Thymus (tissue), 11 donors: ENCODE results near the gene ST7. TPM values are rescaled to one million over a fixed set of nuclear protein-coding genes. Genes with fewer than 3 reads are reported as not detected.

ENCODE experiments used
- DNase-seq, 9 donors: peaks; one replicate each; pipeline ENCODE4 v3.0.0-alpha.2; 2013; ENCODE audit warnings: low spot score in 9 of 9, low read depth in 6 of 9, missing footprints in 1 of 9
- H3K27ac ChIP-seq, 2 donors: one replicate each; pipeline ENCODE4 v1.5.1; 2013; ENCODE audit warnings: control low read depth in 1 of 2, low read depth in 1 of 2, low read length in 1 of 2, mild to moderate bottlenecking in 1 of 2, moderate library complexity in 1 of 2
- H3K27me3 ChIP-seq, 2 donors: one replicate each; pipeline ENCODE4 v1.5.1; 2013; ENCODE audit warnings: low read length in 1 of 2; ENCODE audit not compliant: control insufficient read depth in 2 of 2, insufficient read depth in 1 of 2
- H3K36me3 ChIP-seq, 2 donors: one replicate each; pipeline ENCODE4 v1.5.1; 2013; ENCODE audit warnings: low read length in 1 of 2, mild to moderate bottlenecking in 1 of 2, moderate library complexity in 1 of 2; ENCODE audit not compliant: control insufficient read depth in 2 of 2, insufficient read depth in 2 of 2
- H3K4me1 ChIP-seq, 2 donors: one replicate each; pipeline ENCODE4 v1.5.1; 2013; ENCODE audit warnings: low read length in 2 of 2; ENCODE audit not compliant: control insufficient read depth in 2 of 2, insufficient read depth in 2 of 2
- H3K4me3 ChIP-seq, 2 donors: one replicate each; pipeline ENCODE4 v1.5.1; 2013; ENCODE audit warnings: low read length in 2 of 2, control low read depth in 1 of 2, mild to moderate bottlenecking in 1 of 2
- H3K9me3 ChIP-seq, 2 donors: one replicate each; pipeline ENCODE4 v1.5.1; 2013; ENCODE audit warnings: low read length in 1 of 2, mild to moderate bottlenecking in 1 of 2; ENCODE audit not compliant: control insufficient read depth in 2 of 2, insufficient read depth in 1 of 2
- WGBS: extraction: QIAGEN DNeasy Blood & Tissue Kit; methylation state at CpG from one replicate; pipeline ENCODE4 v1.1.7; 2013; 5-methylcytosine and 5-hydroxymethylcytosine counted together
- polyA plus RNA-seq: library from polyadenylated mRNA; stranded (reverse); fragments of 200-250 nt; gene quantifications from one replicate; pipeline ENCODE4 v1.2.3, GENCODE V29; 2013
- total RNA-seq: library from RNA; stranded (reverse); fragments of 120-200 nt; gene quantifications from one replicate; pipeline ENCODE4 v1.2.4, GENCODE V29; 2013
- donor health status: healthy.

The ST7 gene
- total and polyA plus RNA-seq, 2 donors, result 9.3 to 11.5 TPM

DNA sequence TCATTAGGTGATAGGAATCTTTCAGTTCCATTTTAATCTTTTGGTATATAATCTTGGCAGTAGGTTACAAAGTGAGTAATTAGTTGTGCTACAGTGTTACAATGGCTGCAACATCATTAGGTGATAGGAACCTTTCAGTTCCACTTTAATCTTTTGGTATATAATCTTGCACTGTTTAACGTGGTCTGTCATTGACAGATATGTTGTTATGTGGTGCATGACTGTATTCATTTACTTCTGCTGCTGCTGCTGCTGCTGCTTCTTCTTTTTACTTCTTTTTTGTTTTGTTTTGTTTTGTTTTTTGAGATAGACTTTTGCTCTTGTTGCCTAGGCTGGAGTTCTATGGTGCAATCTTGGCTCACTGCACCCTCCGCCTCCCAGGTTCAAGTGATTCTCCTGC is 28.6 kb downstream of the ST7 start:
- H3K4me3 ChIP-seq, result no peak overlapping the region
- no peak overlapping the region for H3K27ac ChIP-seq
- H3K4me1 ChIP-seq, result no peaks in the 10 kb centered on the region
- no peaks in the 10 kb centered on the region for H3K36me3 ChIP-seq
- H3K9me3 ChIP-seq, result no peaks in the 10 kb centered on the region
- no peaks in the 10 kb centered on the region for H3K27me3 ChIP-seq
- 91% methylated on average over 2 of the region's 2 CpGs for WGBS
- no peak for DNase-seq

DNA sequence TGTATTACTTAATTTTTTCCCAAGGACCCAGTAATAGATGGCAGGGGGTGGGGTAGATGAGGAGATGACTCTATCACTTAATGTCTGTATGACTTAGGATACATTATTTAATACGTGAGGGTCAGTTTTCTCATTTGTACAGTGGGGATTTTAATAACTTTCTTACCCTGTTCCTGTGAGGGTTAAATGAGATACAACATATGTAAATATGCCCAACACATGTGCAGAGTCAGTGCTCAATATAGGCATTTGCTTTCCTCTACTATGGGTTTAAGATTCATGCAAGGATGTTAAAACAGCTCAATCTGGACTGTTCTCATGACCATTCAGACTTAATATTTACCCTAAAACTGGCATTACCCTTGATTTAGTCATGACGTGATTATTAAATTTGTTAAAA is 31.2 kb downstream of the ST7 start:
- no peak for DNase-seq
- H3K27me3 ChIP-seq, result no peaks in the 10 kb centered on the region
- 91% methylated on average over 2 of the region's 2 CpGs for WGBS
- H3K9me3 ChIP-seq, result no peaks in the 10 kb centered on the region
- no peaks in the 10 kb centered on the region for H3K4me1 ChIP-seq
- H3K4me3 ChIP-seq, result no peak overlapping the region
- H3K36me3 ChIP-seq, result no peaks in the 10 kb centered on the region
- no peak overlapping the region for H3K27ac ChIP-seq

DNA sequence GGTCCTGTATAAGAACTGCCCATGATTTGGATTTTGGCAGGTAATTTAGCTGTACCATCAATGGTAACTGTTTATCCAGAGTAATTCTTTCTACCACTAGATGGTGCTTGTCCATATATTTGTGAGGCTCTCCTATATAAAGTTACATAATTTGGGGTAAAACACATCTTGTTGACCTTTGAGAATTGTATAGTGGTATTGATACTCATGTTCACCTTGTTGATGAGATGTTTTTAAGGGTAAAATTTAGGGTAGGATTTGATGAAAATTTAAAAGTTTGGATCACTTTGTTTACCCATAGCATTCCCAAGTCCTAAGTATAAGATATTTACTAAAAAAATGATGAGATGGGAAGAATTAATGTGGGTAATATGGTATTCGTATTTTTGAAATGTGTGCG is 31.6 kb downstream of the ST7 start:
- Histone ChIP-seq H3K4me1 (no peaks in the 10 kb centered on the region), H3K27me3 (no peaks in the 10 kb centered on the region), H3K9me3 (no peaks in the 10 kb centered on the region), H3K4me3 (no peak overlapping the region), H3K27ac (no peak overlapping the region), H3K36me3 (no peaks in the 10 kb centered on the region)
- peak in 5 of 9 donors; percentile 8 to 61 (median 33) for DNase-seq
- 96% methylated on average over 2 of the region's 2 CpGs for WGBS

DNA sequence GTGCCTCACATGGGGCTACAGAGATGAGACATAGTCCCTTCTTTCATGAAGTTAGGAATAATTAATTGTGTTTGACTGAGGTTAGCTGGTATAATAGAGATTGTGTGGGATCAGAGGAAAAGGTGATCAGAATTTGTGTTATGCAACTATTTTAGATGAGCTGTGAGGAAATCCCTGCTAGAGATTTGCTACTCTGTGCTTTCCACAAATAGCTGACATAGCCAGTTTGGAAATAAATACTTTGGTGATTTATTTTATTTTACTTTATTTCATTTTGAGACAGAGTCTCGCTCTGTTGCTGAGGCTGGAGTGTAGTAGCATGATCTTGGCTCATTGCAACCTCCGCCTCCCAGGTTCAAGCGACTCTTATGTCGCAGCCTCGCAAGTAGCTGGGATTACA is 32.3 kb downstream of the ST7 start:
- no peaks in the 10 kb centered on the region for H3K27me3 ChIP-seq
- H3K4me1 ChIP-seq, result no peaks in the 10 kb centered on the region
- WGBS, result 98% methylated on average over 5 of the region's 5 CpGs
- H3K4me3 ChIP-seq, result no peak overlapping the region
- H3K27ac ChIP-seq, result no peak overlapping the region
- no peaks in the 10 kb centered on the region for H3K9me3 ChIP-seq
- H3K36me3 ChIP-seq, result no peaks in the 10 kb centered on the region
- DNase-seq, result no peak

DNA sequence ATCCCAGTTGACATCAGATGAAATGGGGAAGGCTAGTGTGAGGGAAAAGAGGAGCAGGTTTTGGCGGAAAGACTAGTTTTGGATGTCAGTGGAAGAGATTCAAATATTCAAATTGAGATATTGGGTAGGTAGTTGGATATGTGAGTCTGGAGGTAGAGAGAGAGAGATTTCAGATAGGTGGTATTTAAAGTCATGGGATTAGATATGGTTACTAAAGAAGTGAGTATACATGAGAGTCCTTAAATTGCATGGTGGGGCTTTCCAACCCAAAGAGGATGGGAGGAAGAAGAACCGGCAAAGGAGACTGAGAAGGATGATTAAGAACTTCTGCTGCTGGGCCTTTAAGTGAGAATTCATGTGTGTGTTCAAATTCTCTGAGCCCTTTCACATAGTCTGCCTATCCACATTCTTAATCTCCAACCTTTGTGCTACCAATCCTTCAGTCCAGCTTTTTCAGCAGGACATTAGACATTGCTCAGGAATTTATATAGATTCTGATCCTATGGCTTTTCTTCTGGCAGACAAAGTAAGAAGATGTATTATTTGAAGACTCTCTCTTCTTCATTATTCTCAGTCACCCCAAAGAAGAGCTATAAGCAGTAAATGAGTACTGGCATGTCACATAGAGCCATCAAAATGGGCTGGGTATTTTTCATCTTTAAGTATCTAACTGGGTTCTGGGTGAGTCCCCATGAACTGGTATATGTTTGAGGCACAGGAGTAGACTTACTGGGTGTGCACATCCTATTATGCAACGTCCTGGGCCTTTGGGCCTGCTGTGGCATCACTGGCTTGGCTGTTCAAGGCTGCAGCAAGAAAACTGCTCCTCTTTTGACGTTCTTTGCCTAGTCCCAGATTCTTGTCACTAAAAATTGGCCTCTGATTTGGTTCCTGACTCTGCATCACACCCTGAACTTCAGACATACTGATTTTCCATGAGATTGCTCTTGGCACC is 33.6 kb downstream of the ST7 start:
- no peak for DNase-seq
- Histone ChIP-seq H3K4me1 (no peaks in the 10 kb centered on the region), H3K27ac (no peak overlapping the region), H3K9me3 (peaks cover 0 to 1% of the 10 kb centered on the region in 2 donors), H3K4me3 (no peak overlapping the region), H3K27me3 (no peaks in the 10 kb centered on the region), H3K36me3 (no peaks in the 10 kb centered on the region)
- WGBS, result 95% methylated on average over 4 of the region's 4 CpGs

DNA sequence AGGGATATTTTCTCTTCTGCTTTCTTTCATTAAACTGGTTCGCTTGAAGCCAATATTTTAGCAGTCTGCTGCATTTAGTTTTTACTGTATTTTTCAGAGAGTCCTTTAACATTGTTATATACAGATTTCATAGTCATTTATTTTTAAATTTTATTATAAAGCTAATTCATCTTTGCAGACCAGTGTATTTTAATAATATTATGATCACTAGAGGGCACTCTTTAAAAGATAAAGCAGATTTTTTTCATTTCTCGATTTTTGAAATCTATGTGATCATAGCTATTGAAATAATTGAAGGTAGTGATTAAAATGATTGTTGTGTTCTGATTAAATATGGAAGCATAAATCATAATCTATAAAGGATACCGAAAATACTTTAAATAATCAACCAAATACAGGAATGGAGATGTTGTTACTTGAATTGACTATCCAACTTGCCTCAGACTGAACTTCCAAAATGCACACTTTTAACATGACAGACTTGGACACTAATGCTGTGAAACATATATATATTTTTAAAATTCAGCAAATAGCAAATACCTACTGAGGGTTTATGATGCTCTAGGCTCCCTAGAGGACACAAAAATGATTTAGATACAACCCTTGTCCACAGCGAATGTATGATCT is 35.2 kb downstream of the ST7 start:
- H3K4me3 ChIP-seq, result no peak overlapping the region
- no peaks in the 10 kb centered on the region for H3K36me3 ChIP-seq
- no peak for DNase-seq
- WGBS, result 74% methylated on average over 4 of the region's 4 CpGs
- no peaks in the 10 kb centered on the region for H3K4me1 ChIP-seq
- H3K27ac ChIP-seq, result no peak overlapping the region
- no peaks in the 10 kb centered on the region for H3K27me3 ChIP-seq
- H3K9me3 ChIP-seq, result peaks cover 0 to 6% of the 10 kb centered on the region in 2 donors

DNA sequence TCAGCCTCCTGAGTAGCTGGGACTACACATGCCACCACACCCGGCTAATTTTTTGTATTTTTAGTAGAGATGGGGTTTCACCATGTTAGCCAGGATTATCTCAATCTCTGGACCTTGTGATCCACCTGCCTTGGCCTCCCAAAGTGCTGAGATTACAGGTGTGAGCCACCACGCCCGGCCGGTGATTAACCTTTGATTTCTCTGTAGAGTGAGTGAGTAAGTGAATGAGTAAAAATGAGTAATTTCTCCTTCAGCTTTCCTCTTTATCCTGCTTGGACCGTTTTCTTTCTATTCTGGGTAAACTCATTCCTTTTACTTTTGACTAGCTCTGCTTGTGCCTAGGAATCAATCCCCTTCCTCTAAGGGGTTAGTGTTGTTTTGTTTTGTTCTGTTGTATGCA is 36.8 kb downstream of the ST7 start:
- Histone ChIP-seq H3K4me3 (no peak overlapping the region), H3K36me3 (no peaks in the 10 kb centered on the region), H3K9me3 (peaks cover 0 to 6% of the 10 kb centered on the region in 2 donors), H3K27me3 (no peaks in the 10 kb centered on the region), H3K27ac (no peak overlapping the region), H3K4me1 (no peaks in the 10 kb centered on the region)
- 96% methylated on average over 5 of the region's 5 CpGs for WGBS
- no peak for DNase-seq

DNA sequence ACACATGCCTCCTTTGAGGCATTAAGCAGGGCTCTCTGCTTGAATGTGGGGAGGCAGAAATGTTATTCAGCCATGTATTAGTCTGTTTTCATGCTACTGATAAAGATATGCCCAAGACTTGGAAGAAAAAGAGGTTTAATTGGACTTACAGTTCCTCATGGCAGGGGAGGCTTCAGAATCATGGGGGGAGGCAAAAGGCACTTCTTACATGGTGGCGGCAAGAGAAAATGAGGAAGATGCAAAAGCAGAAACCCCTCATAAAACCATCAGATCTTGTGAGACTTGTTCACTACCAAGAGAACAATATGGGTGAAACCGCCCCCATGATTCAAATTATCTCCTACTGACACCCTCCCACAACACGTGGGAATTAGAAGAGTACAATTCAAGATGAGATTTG is 37.9 kb downstream of the ST7 start:
- 80% methylated on average over 3 of the region's 3 CpGs for WGBS
- H3K36me3 ChIP-seq, result no peaks in the 10 kb centered on the region
- no peak for DNase-seq
- no peak overlapping the region for H3K27ac ChIP-seq
- peaks cover 0 to 6% of the 10 kb centered on the region in 2 donors for H3K9me3 ChIP-seq
- no peaks in the 10 kb centered on the region for H3K27me3 ChIP-seq
- H3K4me3 ChIP-seq, result no peak overlapping the region
- H3K4me1 ChIP-seq, result no peaks in the 10 kb centered on the region

DNA sequence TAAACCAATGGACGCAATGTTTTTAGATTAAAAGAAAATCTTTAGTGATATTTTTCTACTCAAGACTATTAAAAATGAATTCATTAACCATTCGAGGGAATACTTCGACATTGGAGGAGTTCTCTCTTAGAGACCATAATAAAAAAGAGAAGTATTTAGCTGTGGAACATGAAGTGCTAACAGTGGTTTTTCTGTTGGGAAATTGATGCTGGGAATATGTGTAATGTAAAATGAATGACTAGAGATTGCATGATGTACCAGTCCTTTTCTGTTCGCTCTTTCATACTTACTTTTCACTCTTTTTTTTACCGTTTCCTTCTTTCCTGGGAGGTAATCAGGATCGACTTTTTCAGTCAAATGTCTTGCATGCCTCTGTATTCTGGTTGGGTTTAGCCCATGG is 41.3 kb downstream of the ST7 start:
- Histone ChIP-seq H3K4me3 (no peak overlapping the region), H3K9me3 (peaks cover 0 to 6% of the 10 kb centered on the region in 2 donors), H3K36me3 (no peaks in the 10 kb centered on the region), H3K27me3 (no peaks in the 10 kb centered on the region), H3K4me1 (no peaks in the 10 kb centered on the region), H3K27ac (no peak overlapping the region)
- 95% methylated on average over 6 of the region's 6 CpGs for WGBS
- no peak for DNase-seq
